Measurements from ENCODE around the gene CENPT.

The CENPT gene

DNA sequence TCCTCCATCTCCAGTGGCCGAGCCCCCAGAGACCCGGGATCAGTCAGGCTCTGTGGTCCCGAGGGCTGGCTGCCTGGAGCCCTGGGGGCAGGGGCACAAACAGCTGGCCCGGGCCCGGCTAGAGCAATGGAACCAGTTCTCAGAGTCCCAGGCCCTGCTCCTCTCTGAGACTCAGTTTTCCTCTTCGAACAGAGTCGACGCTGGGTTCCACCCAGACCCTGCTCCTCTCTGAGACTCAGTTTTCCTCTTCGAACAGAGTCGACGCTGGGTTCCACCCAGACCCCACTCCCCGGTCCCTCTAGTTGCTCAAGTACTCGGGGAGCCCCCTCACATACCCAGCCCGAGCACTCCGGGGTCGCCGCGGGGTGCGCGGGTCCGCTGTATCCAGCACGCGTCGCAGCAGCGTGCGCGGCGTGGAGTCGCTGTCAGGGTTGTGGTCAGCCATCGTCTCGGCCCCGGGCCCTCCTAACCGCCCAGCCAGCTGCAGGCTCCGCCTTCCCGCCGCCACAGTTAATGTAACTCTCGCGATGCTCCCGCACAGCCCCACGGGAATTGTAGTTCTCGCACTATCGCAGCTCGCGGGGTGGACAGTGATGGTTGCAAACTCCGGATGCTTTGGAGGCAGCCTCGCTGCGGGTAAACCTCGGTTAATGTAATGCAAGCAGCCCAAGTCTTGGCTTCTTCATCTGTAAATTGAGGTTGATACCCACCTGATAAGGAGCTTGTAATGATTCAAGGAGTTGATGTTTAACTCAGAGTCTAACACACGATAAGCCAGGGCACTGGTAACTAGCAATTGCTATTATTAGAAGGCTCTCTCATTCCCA is 13.9 kb downstream of the CENPT start:
- peak overlapping the region; percentile 75 to 82 for H3K4me3 ChIP-seq (replicated peaks in 1 of 2; ENCODE audit: low read depth in 2 of 2, low read length in 2 of 2)
- DNase-seq (ENCODE audit: low read depth in 2 of 2): peak; percentile 91 to 93
- TF ChIP-seq, protein P1, sequence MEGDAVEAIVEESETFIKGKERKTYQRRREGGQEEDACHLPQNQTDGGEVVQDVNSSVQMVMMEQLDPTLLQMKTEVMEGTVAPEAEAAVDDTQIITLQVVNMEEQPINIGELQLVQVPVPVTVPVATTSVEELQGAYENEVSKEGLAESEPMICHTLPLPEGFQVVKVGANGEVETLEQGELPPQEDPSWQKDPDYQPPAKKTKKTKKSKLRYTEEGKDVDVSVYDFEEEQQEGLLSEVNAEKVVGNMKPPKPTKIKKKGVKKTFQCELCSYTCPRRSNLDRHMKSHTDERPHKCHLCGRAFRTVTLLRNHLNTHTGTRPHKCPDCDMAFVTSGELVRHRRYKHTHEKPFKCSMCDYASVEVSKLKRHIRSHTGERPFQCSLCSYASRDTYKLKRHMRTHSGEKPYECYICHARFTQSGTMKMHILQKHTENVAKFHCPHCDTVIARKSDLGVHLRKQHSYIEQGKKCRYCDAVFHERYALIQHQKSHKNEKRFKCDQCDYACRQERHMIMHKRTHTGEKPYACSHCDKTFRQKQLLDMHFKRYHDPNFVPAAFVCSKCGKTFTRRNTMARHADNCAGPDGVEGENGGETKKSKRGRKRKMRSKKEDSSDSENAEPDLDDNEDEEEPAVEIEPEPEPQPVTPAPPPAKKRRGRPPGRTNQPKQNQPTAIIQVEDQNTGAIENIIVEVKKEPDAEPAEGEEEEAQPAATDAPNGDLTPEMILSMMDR (IDR thresholded peaks at IDR 0.05; ENCODE audit: low read depth, low read length): no peak

DNA sequence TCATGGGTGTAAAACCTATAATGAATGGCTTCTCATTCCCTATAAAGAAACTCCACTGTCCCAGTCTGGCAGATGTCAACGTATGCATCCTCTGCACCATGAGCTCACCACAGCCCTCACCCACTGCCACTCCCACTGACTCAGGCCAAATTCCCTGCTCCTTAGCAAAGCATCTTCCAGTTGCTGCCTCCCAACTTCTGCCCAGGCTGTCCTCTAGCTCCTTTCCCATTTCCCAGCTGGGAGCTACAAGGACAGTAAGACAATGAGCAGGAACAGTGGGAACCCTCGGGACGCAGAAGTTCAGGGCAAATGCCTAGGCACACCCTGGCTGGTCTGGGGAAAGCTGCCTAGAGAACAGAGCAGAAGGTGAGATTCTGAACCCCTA is 14.5 kb downstream of the CENPT start:
- DNase-seq (ENCODE audit: low read depth in 2 of 2): peak; percentile 41 to 77
- peak overlapping the region; percentile 75 to 82 for H3K4me3 ChIP-seq (replicated peaks in 1 of 2; ENCODE audit: low read depth in 2 of 2, low read length in 2 of 2)

DNA sequence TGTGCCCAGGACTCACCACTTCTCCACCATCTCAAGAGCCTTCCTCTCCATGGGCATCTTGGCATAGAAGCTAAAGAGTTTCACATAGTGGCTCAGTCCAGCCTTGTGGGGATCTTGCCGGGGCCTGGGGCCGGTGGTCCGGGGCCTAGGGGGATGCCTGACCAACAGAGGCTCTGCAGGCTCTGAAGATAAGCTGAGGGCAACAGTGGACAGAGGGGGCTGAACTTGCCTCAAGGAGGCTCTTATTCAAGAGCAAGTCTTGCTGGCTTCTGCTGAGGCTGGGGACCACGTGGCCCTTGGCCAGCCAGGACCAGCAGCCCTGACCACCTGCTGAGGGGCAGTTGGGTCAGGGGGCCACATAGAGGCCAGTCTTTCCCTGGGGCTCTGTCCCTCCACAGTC is 18.8 kb downstream of the CENPT start:
- no peak for DNase-seq (ENCODE audit: low read depth in 2 of 2)
- TF ChIP-seq, protein P1 (IDR thresholded peaks at IDR 0.05; ENCODE audit: low read depth, low read length): no peak
- H3K4me3 ChIP-seq (replicated peaks in 1 of 2; ENCODE audit: low read depth in 2 of 2, low read length in 2 of 2): no peak overlapping the region

More for the DNA sequence above, 14.5 kb downstream of the CENPT start:
- TF ChIP-seq, protein P1 (IDR thresholded peaks at IDR 0.05; ENCODE audit: low read depth, low read length): no peak

DNA sequence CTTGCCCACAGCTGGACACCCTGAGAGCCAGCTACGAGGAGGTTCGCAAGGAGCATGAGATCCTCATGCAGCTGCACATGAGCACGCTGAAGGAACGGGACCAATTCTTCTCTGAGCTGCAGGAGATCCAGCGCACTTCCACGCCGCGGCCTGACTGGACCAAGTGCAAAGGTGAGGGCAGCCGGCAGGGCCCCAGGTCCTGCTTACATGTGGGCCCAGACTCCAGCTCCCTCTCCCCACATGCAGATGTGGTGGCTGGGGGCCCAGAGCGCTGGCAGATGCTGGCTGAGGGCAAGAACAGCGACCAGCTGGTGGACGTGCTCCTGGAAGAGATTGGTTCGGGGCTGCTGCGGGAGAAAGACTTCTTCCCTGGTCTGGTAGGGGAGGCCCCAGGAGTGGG is 21.6 kb downstream of the CENPT start:
- no peak for DNase-seq (ENCODE audit: low read depth in 2 of 2)
- TF ChIP-seq, protein P1 (IDR thresholded peaks at IDR 0.05; ENCODE audit: low read depth, low read length): no peak
- no peak overlapping the region for H3K4me3 ChIP-seq (replicated peaks in 1 of 2; ENCODE audit: low read depth in 2 of 2, low read length in 2 of 2)

DNA sequence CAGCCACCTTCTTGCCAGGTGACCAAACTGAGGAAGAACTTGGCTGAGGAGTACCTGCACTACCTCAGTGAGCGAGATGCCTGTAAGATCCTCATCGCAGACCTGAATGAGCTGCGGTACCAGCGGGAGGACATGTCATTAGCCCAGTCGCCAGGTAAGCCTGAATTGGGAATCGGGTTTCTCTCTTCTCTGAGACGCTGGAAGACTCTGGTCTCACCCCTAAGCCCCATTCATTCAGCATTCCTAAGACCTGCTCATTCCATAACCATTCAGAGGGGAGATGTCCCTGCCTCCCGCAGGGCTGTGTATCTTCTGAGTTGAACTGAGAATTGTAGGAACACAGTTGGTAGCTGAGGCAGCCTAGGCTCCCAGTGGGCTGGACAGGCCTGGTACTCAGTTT is 22.4 kb downstream of the CENPT start:
- TF ChIP-seq, protein P1 (IDR thresholded peaks at IDR 0.05; ENCODE audit: low read depth, low read length): no peak
- DNase-seq (ENCODE audit: low read depth in 2 of 2): no peak
- no peak overlapping the region for H3K4me3 ChIP-seq (replicated peaks in 1 of 2; ENCODE audit: low read depth in 2 of 2, low read length in 2 of 2)

DNA sequence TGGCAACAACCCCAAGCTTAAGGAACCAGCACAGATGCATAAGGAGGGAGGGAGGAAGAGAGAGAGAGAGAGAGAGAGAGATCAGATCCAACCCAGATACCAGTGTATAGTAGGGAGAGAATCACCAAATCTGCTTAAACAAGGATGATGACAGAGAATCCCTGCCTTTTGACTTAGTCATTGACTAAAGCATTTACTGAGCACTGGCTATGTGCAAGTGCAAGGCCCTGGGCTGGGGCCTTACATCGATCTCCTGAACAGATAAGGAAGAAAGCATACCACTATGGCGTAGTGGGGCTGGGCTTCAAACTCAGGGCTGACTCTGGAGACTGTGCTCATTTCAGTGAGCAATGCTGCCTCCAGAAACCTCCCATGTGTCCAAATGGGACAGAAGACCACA is 25.0 kb downstream of the CENPT start:
- TF ChIP-seq, protein P1 (IDR thresholded peaks at IDR 0.05; ENCODE audit: low read depth, low read length): no peak
- H3K4me3 ChIP-seq (replicated peaks in 1 of 2; ENCODE audit: low read depth in 2 of 2, low read length in 2 of 2): no peak overlapping the region
- peak in 1 of 2 donors; percentile 16 for DNase-seq (ENCODE audit: low read depth in 2 of 2)
